Fibroblast of villous mesenchyme (primary cell): ENCODE measurements around the gene FCHO2. TPM values are rescaled to one million over a fixed set of nuclear protein-coding genes. Genes with fewer than 3 reads are reported as not detected.

Experiments
- DNase-seq: peaks from one replicate; pipeline ENCODE4 v3.0.0-alpha.2; 2010; ENCODE audit warnings: low read depth
- H3K4me3 ChIP-seq: 2 replicates; pipeline ENCODE4 v1.5.1; 2011; ENCODE audit warnings: low read depth, mild to moderate bottlenecking, low read length
- CTCF ChIP-seq: IDR thresholded peaks from 2 replicates; pipeline ENCODE4 v1.5.1; 2012; ENCODE audit warnings: low read depth, mild to moderate bottlenecking, low read length; ENCODE audit not compliant: insufficient read depth
- total RNA-seq: library from RNA; depleted of rRNA; stranded (reverse); fragments of >200 nt; gene quantifications from 2 replicates; pipeline ENCODE4 v1.2.3, GENCODE V29; 2012

Gene FCHO2
- total RNA-seq, 1 donor: 16.8 TPM

DNA sequence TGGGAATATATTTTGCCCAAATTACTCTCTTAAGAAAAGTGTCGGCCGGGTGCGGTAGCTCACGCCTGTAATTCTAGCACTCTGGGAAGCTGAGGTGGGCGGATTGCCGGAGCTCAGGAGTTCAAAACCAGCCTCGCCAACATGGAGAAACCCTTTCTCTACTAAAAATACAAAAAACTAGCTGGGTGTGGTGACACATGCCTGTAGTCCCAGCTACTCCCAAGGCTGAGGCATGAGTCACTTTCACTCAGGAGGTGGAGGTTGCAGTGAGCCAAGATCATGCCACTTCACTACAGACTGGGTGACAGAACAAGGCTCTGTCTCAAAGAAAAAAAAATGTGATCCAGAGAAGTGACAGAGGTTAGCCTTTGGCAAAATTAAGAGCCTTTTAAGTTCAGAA, 138.1 kb downstream of the FCHO2 start:
- H3K4me3 ChIP-seq: no peak overlapping the region
- TF ChIP-seq CTCF: no peak
- DNase-seq: peak; percentile 40

DNA sequence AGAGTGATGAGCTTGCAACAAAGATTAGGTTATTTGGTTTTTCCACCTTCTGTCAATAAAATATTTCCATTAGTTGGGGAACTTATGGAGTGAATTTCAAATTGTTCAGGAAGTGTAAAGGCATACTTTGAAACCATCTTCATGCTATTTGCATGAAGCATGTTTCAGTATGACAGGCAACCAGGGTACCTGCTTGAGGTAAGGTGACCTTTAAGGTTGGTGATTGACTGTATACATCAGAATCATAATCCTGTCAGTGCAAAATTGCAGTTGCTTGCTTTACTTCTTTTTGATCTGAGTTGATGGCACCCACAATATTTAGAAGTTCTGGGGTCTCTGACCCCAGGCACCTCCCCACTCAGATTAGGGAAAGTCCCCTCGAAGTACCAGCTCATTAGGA, 138.6 kb downstream of the FCHO2 start:
- DNase-seq: no peak
- H3K4me3 ChIP-seq: no peak overlapping the region
- no peak for TF ChIP-seq CTCF

DNA sequence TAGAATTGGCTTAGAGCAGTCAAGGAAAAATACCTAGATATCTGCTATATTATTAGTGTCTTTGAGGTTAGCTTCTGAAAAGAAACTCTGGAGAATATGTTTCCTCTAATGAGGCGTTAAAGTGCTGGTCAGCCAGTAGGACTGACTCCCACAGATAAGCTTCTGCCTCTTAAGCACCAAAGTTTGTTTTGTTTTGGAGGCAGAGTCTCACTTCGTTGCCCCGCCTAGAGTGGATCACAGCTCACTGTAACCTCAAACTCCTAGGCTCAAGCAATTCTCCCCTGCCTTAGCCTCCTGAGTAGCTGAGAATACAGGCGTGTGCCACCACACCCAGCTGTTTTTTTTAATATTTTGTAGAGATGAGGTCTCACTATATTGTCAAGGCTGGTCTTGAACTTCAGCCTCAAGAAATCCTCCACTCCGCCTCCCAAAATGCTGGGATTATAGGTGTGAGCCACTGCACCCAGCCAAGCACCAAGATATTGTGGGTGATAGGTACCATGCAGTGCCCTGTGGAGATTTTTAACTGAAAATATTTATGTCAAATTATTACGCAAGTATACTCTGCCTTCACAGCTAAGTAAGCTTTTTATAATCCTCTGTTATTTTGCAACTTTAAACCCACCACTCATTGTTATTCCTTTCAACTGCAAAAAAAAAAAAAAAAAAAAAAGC, 139.9 kb downstream of the FCHO2 start:
- H3K4me3 ChIP-seq: no peak overlapping the region
- DNase-seq: no peak
- TF ChIP-seq CTCF: no peak

GRCh38 chr5:73096239-73096575, 140.4 kb downstream of the FCHO2 start:
- TF ChIP-seq CTCF: no peak
- DNase-seq: no peak
- H3K4me3 ChIP-seq: no peak overlapping the region

- no peak overlapping the region for H3K4me3 ChIP-seq
- TF ChIP-seq CTCF: no peak
- no peak for DNase-seq
Measured at GRCh38 chr5:73097740-73098139, 141.9 kb downstream of the FCHO2 start.

DNA sequence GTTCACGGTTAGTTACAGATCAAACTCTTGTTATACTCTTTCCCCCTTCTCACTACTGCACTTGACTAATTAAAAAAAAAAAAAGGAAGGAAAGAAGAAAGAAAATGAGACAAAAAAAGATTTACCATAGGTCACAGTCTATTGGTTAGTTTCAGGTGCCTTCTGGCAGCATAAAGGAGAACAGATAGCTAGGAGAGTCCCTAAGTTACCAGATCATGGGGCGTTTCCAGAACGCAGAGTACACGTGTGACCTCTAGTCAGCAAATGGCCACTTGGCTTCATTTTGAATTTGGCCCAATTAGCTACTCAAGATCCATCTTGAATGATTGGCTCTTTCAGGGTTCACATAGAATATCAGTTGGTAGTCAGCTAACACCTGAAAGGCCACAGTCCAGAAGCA, 144.3 kb downstream of the FCHO2 start:
- H3K4me3 ChIP-seq: no peak overlapping the region
- no peak for TF ChIP-seq CTCF
- DNase-seq: no peak

DNA sequence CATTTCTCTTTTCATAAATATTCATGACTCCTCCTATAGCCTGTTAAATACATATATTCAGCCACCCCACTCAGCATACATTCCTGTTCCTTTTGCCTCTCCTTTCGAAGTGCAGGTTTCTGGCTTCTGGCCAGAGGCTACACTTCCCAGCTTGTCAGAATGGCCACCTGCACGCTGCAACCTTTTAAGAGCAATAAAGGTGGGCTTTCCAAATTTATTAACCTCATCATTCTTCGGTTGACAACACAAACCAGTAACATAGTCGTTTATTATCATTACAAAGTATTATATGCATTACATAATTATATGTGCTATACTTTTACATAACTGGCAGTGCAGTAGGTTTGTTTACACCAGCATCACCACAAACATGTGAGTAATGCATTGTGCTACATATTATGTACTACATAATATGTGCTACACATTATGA, 148.0 kb downstream of the FCHO2 start:
- no peak for DNase-seq
- no peak overlapping the region for H3K4me3 ChIP-seq
- TF ChIP-seq CTCF: no peak
